Kidney epithelial cell (primary cell): ENCODE data around the gene RARB. TPM values are rescaled to one million over a fixed set of nuclear protein-coding genes. Genes with fewer than 3 reads are reported as not detected.

ENCODE experiments used
- DNase-seq: peaks from one replicate; pipeline ENCODE4 v3.0.0-alpha.2; 2010; ENCODE audit warnings: low read depth
- H3K27me3 ChIP-seq: 2 replicates; pipeline ENCODE4 v1.6.0; 2011; ENCODE audit warnings: low read length; ENCODE audit not compliant: control insufficient read depth, insufficient read depth
- H3K36me3 ChIP-seq: 2 replicates; pipeline ENCODE4 v1.5.1; 2011; ENCODE audit warnings: low read length; ENCODE audit not compliant: control insufficient read depth, insufficient read depth
- H3K4me3 ChIP-seq: 2 replicates; pipeline ENCODE4 v1.5.1; 2011; ENCODE audit warnings: low read depth, mild to moderate bottlenecking, control low read depth, low read length
- total RNA-seq: library from RNA; depleted of rRNA; stranded (reverse); fragments of >200 nt; gene quantifications from 2 replicates; pipeline ENCODE4 v1.2.3, GENCODE V29; 2015
- TF ChIP-seq, protein P1 (sequence below): IDR thresholded peaks from 2 replicates; pipeline ENCODE4 v1.5.1; 2011; ENCODE audit warnings: mild to moderate bottlenecking, moderate library complexity, low read length, control low read depth, inconsistent platforms; ENCODE audit not compliant: insufficient read depth, poor library complexity, severe bottlenecking

The RARB gene
- total RNA-seq, 1 donor from 2014 or later, result 3.6 TPM

DNA sequence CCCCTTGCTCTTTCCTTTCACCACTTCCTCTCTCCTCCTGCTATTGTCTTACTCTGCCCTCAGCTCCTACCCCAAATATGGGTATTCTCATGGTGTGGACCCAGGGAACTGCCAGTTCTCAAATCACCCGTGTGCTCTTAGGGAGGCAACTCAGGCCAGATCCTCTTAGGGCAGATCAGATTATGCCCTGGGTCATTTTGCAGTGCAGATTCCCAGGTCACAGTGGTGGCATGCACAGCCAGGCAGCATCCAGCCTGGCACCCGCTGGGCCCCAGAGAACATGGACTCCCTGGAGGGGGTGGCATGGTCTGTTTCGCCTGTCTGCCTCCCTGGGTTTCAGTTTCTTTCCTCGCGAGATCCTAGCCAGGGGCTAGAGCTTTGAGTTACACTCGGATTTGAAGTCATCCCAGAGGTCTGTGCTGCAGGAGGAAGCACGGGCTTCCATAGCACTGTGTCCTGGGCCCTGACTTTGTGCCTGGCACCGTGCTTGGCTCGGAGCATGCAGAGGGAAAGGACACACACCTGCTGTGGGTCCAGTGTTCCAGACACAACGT lies 140.5 kb downstream of the RARB start:
- no peak for DNase-seq
- no peak overlapping the region for H3K4me3 ChIP-seq
- TF ChIP-seq, protein P1, sequence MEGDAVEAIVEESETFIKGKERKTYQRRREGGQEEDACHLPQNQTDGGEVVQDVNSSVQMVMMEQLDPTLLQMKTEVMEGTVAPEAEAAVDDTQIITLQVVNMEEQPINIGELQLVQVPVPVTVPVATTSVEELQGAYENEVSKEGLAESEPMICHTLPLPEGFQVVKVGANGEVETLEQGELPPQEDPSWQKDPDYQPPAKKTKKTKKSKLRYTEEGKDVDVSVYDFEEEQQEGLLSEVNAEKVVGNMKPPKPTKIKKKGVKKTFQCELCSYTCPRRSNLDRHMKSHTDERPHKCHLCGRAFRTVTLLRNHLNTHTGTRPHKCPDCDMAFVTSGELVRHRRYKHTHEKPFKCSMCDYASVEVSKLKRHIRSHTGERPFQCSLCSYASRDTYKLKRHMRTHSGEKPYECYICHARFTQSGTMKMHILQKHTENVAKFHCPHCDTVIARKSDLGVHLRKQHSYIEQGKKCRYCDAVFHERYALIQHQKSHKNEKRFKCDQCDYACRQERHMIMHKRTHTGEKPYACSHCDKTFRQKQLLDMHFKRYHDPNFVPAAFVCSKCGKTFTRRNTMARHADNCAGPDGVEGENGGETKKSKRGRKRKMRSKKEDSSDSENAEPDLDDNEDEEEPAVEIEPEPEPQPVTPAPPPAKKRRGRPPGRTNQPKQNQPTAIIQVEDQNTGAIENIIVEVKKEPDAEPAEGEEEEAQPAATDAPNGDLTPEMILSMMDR, result no peak

GRCh38 chr3:25571285-25571684 lies 143.2 kb downstream of the RARB start:
- Histone ChIP-seq H3K36me3 (no peaks in the 10 kb centered on the region), H3K4me3 (no peak overlapping the region)
- TF ChIP-seq, protein P1, result no peak

More for the DNA sequence above, 140.5 kb downstream of the RARB start:
- H3K36me3 ChIP-seq, result no peaks in the 10 kb centered on the region
- no peaks in the 10 kb centered on the region for H3K27me3 ChIP-seq

DNA sequence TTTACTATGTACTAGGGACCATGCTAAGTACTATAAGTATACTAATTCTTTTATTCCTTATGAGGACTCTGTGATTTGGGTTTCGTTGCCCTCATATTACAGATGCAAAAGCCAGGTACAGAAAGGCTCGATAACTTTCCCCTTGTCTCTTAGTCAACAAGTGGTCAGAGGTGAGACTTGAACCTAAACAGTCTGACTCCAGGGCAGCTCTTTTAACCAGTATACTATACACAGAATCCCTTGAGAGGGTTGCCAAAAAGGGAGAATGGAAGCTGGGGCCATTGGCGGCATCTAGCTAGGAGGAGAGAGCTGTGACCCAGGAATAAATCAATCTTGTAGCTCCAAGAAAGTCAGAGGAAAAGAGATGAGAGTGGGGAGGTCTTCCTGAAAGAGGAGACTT lies 144.3 kb downstream of the RARB start:
- DNase-seq, result no peak
- H3K4me3 ChIP-seq, result no peak overlapping the region
- TF ChIP-seq, protein P1, result no peak
- H3K27me3 ChIP-seq, result no peaks in the 10 kb centered on the region
- no peaks in the 10 kb centered on the region for H3K36me3 ChIP-seq

More at GRCh38 chr3:25571285-25571684, 143.2 kb downstream of the RARB start:
- DNase-seq, result no peak
- no peaks in the 10 kb centered on the region for H3K27me3 ChIP-seq

DNA sequence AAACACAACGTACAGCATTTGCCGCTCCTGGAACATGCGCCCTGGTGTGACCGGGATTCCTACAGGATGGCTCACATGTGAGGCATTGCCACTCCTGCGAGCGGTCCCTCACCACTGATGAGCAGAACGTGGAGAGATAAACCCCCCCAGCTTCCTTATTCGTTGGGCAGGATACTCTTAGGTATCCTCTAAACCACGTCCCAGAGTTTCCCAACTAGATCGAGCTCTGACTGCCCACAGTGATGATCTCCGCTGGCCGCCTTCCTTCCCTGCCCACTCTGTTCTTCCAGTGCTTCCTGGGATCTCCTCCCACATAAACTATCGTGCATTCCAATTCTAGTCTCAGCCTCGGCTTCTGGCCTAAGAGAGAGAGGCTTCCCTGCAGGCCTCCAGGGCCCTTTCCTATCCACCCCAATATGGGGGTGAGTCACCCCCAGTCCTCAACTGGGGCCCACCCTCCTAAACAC lies 144.9 kb downstream of the RARB start:
- no peaks in the 10 kb centered on the region for H3K27me3 ChIP-seq
- no peak overlapping the region for H3K4me3 ChIP-seq
- TF ChIP-seq, protein P1, result no peak
- no peak for DNase-seq
- H3K36me3 ChIP-seq, result no peaks in the 10 kb centered on the region

DNA sequence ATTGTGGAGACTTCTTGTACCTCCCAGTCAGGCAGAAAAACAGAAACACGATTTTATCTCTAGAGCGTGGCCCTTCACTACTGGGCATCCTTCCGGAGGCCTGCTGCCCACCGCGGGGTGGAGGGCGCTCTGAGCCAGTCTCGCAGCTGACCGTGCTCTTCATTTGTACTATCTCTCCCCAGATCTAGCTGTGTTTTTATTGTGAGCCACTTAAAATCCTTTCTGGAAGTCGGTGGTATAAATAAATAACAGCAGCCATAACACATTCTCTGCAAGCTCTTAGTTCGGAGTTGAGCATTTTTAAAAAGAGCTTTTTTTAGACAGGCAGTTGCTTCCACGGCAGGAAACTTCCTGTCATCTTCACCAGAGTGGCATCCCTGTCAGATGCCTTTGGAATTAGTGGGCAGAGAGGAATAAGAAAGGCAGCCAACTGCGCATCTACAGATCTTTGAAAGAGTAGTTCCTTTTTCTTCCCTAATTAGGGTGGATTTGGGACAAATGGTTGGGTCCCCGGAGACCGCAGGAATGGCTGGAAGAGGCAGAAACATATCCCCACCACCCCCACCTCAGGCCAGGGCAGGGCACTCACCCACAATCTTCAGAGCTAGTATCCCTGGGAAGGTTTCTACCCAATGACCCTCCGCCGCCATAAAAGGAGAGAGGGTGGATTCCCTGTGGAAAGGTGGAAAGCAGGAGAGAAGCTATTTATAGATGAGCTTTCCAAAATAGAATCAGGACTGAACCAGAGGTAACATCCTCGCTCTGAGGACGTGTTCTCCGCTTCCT lies 145.5 kb downstream of the RARB start:
- H3K27me3 ChIP-seq, result no peaks in the 10 kb centered on the region
- DNase-seq, result no peak
- H3K4me3 ChIP-seq, result no peak overlapping the region
- TF ChIP-seq, protein P1, result no peak
- no peaks in the 10 kb centered on the region for H3K36me3 ChIP-seq
